H1 (cell line): Measurements from ENCODE around the gene ODC1. TPM values are rescaled to one million over a fixed set of nuclear protein-coding genes. Genes with fewer than 3 reads are reported as not detected.

Experiments
- CTCF ChIA-PET: fragments of 300-600 bp; sonication (Branson Sonifier 250); formaldehyde crosslinking; loops from one replicate; lab custom pipeline; 2021; ENCODE audit not compliant: partially characterized antibody; lab: Charles Lee
- POLR2A ChIA-PET: fragments of 300-600 bp; sonication (Branson Sonifier 250); formaldehyde crosslinking; loops from one replicate; lab custom pipeline; 2021; ENCODE audit warnings: inconsistent platforms; ENCODE audit not compliant: partially characterized antibody; lab: Charles Lee
- DNase-seq, 2 experiments: peaks; one replicate each; pipeline versions ENCODE4 v3.0.0 to v3.0.0-alpha.2; 2010 to 2022; ENCODE audit warnings: low spot score in 2 of 2, low read depth in 1 of 2, mixed read lengths in 1 of 2
- FAIRE-seq: peaks from 2 replicates; lab custom pipeline; 2011; peaks lifted over from hg19 to GRCh38; lab: Jason Lieb, UNC
- H2AFZ ChIP-seq: 2 replicates; pipeline ENCODE4 v1.8.1; 2012; ENCODE audit warnings: low read length, inconsistent platforms
- H2AK5ac ChIP-seq: 2 replicates; pipeline ENCODE4 v1.6.1; 2013; ENCODE audit warnings: low read depth, low read length
- H2BK120ac ChIP-seq: replicated peaks from 2 replicates; pipeline ENCODE3; 2013; ENCODE audit warnings: low read depth, low read length, inconsistent platforms
- H2BK12ac ChIP-seq: 2 replicates; pipeline ENCODE4 v1.6.1; 2013; ENCODE audit warnings: low read depth, low read length
- H2BK15ac ChIP-seq: 2 replicates; pipeline ENCODE4 v1.6.1; 2013; ENCODE audit warnings: low read length
- H2BK20ac ChIP-seq: 2 replicates; pipeline ENCODE4 v1.6.1; 2013; ENCODE audit warnings: low read length
- H2BK5ac ChIP-seq: 2 replicates; pipeline ENCODE4 v1.6.1; 2013; ENCODE audit warnings: low read depth, low read length
- H3K14ac ChIP-seq: 2 replicates; pipeline ENCODE4 v1.6.1; 2013; ENCODE audit warnings: inconsistent platforms; ENCODE audit not compliant: insufficient read length
- H3K18ac ChIP-seq: 2 replicates; pipeline ENCODE4 v1.6.1; 2013; ENCODE audit warnings: low read length; ENCODE audit errors: extremely low read depth
- H3K23ac ChIP-seq: 2 replicates; pipeline ENCODE4 v1.6.1; 2013; ENCODE audit warnings: inconsistent platforms; ENCODE audit not compliant: insufficient read length
- H3K23me2 ChIP-seq: 2 replicates; pipeline ENCODE4 v1.6.1; 2013; ENCODE audit warnings: low read depth, low read length
- H3K27ac ChIP-seq: 2 replicates; pipeline ENCODE4 v1.6.1; 2011; ENCODE audit warnings: low read depth, low read length, inconsistent platforms
- H3K27me3 ChIP-seq, 4 experiments: replicated peaks in 1 of 4; 1 replicate in 1 of 4; 2 replicates in 3 of 4; pipeline versions ENCODE4 v1.6.1 to v1.8.1; 2011 to 2013; ENCODE audit warnings: low read length in 3 of 4, mild to moderate bottlenecking in 3 of 4, inconsistent platforms in 2 of 4, mixed read lengths in 2 of 4, moderate library complexity in 1 of 4; ENCODE audit not compliant: control insufficient read depth in 3 of 4, insufficient read depth in 3 of 4; ENCODE audit errors: extremely low read depth in 1 of 4
- H3K36me3 ChIP-seq, 4 experiments: 2 replicates each; pipeline versions ENCODE4 v1.6.1 to v1.8.1; 2011 to 2013; ENCODE audit warnings: mild to moderate bottlenecking in 4 of 4, low read length in 3 of 4, moderate library complexity in 2 of 4, control low read depth in 1 of 4, inconsistent platforms in 1 of 4; ENCODE audit not compliant: insufficient read depth in 4 of 4, control insufficient read depth in 2 of 4
- H3K4ac ChIP-seq: replicated peaks from 2 replicates; pipeline ENCODE3; 2013; ENCODE audit warnings: low read length, low read depth, mixed read lengths, inconsistent platforms; ENCODE audit not compliant: insufficient read length
- H3K4me1 ChIP-seq, 4 experiments: replicated peaks in 1 of 4; 1 replicate in 1 of 4; 2 replicates in 3 of 4; pipeline versions ENCODE4 v1.6.1 to v1.8.1; 2011 to 2013; ENCODE audit warnings: low read length in 3 of 4, inconsistent platforms in 2 of 4, mixed read lengths in 1 of 4; ENCODE audit not compliant: insufficient read depth in 4 of 4, control insufficient read depth in 3 of 4
- H3K4me2 ChIP-seq, 2 experiments: 2 replicates each; pipeline versions ENCODE4 v1.6.1 to v1.8.1; 2011 to 2013; ENCODE audit warnings: low read depth in 2 of 2, low read length in 2 of 2, control low read depth in 1 of 2, inconsistent platforms in 1 of 2, mild to moderate bottlenecking in 1 of 2; ENCODE audit not compliant: insufficient read depth in 1 of 2
- H3K4me3 ChIP-seq, 4 experiments: fragments of 200-600, 300-600 bp in 1 of 4; sonication (generic), shearing (Covaris generic), sonication (Bioruptor Twin) in 1 of 4; 2 replicates each; pipeline versions ENCODE4 v1.5.1 to v1.8.1; 2011 to 2016; ENCODE audit warnings: low read length in 4 of 4, low read depth in 3 of 4, control low read depth in 2 of 4, inconsistent platforms in 2 of 4, mild to moderate bottlenecking in 2 of 4, mixed read lengths in 1 of 4, moderate library complexity in 1 of 4; ENCODE audit not compliant: insufficient read depth in 2 of 4; ENCODE audit errors: extremely low read depth in 1 of 4
- H3K56ac ChIP-seq: replicated peaks from 2 replicates; pipeline ENCODE3; 2013; ENCODE audit warnings: low read depth, mild to moderate bottlenecking, mixed read lengths, low read length, inconsistent platforms; ENCODE audit not compliant: insufficient read length
- H3K79me1 ChIP-seq: 2 replicates; pipeline ENCODE4 v1.6.1; 2013; ENCODE audit warnings: low read depth, low read length, control low read depth
- H3K79me2 ChIP-seq, 2 experiments: 2 replicates each; pipeline versions ENCODE4 v1.6.1 to v1.8.1; 2012 to 2013; ENCODE audit warnings: low read length in 2 of 2, mild to moderate bottlenecking in 2 of 2, inconsistent platforms in 1 of 2; ENCODE audit not compliant: insufficient read depth in 2 of 2, control insufficient read depth in 1 of 2
- H3K9ac ChIP-seq, 4 experiments: replicated peaks in 1 of 4; 1 replicate in 1 of 4; 2 replicates in 3 of 4; pipeline versions ENCODE4 v1.6.1 to v1.8.1; 2011 to 2013; ENCODE audit warnings: low read depth in 3 of 4, low read length in 3 of 4, control low read depth in 2 of 4, mild to moderate bottlenecking in 2 of 4, moderate library complexity in 2 of 4, inconsistent platforms in 1 of 4; ENCODE audit errors: extremely low read depth in 1 of 4
- H3K9me3 ChIP-seq, 2 experiments: 2 replicates each; pipeline versions ENCODE4 v1.6.1 to v1.8.1; 2012 to 2013; ENCODE audit warnings: mild to moderate bottlenecking in 2 of 2, moderate library complexity in 2 of 2, control low read depth in 1 of 2, inconsistent platforms in 1 of 2, low read depth in 1 of 2, low read length in 1 of 2, mixed read lengths in 1 of 2; ENCODE audit not compliant: insufficient read depth in 2 of 2
- H4K20me1 ChIP-seq, 2 experiments: replicated peaks in 1 of 2; 2 replicates each; pipeline versions ENCODE3 to v1.8.1; 2011 to 2013; ENCODE audit warnings: inconsistent platforms in 2 of 2, low read length in 2 of 2, mild to moderate bottlenecking in 1 of 2; ENCODE audit not compliant: insufficient read depth in 2 of 2, control insufficient read depth in 1 of 2
- H4K5ac ChIP-seq: 2 replicates; pipeline ENCODE4 v1.6.1; 2013; ENCODE audit warnings: low read length, low read depth, mixed read lengths, inconsistent platforms; ENCODE audit not compliant: insufficient read length
- H4K8ac ChIP-seq: 2 replicates; pipeline ENCODE4 v1.8.0; 2013; ENCODE audit warnings: mild to moderate bottlenecking, moderate library complexity, low read length, inconsistent platforms; ENCODE audit not compliant: insufficient read depth; ENCODE audit errors: extremely low read depth
- H4K91ac ChIP-seq: replicated peaks from 2 replicates; pipeline ENCODE3; 2013; ENCODE audit warnings: low read length, mixed read lengths, inconsistent platforms; ENCODE audit not compliant: insufficient read length
- BRCA1 ChIP-seq: IDR thresholded peaks from 2 replicates; pipeline ENCODE4 v1.6.1; 2012; ENCODE audit warnings: low read depth, low read length, improper control_type of control experiment
- E2F6 ChIP-seq: IDR thresholded peaks from 2 replicates; pipeline ENCODE4 v1.6.1; 2012; ENCODE audit warnings: inconsistent platforms
- EGR1 ChIP-seq: IDR thresholded peaks from 2 replicates; pipeline ENCODE4 v1.6.1; 2011; ENCODE audit warnings: low read depth, low read length, borderline replicate concordance
- FOSL1 ChIP-seq: IDR thresholded peaks from 2 replicates; pipeline ENCODE4 v1.6.1; 2011; ENCODE audit warnings: mild to moderate bottlenecking, low read depth, low read length, moderate library complexity; ENCODE audit not compliant: insufficient read depth
- HDAC2 ChIP-seq, 2 experiments: fragments of 300-600 bp in 1 of 2; sonication (generic) in 1 of 2; IDR thresholded peaks; 2 replicates each; pipeline ENCODE4 v1.6.1; 2011 to 2012; ENCODE audit warnings: low read depth in 2 of 2, low read length in 2 of 2, mild to moderate bottlenecking in 2 of 2, moderate library complexity in 2 of 2, borderline replicate concordance in 1 of 2, inconsistent platforms in 1 of 2
- NRF1 ChIP-seq: IDR thresholded peaks from 2 replicates; pipeline ENCODE4 v1.6.1; 2011; ENCODE audit warnings: mild to moderate bottlenecking, low read depth, low read length, improper control_type of control experiment
- POLR2A ChIP-seq, 2 experiments: IDR thresholded peaks; 1 replicate in 1 of 2; 2 replicates in 1 of 2; pipeline ENCODE4 v1.6.1; 2011; ENCODE audit warnings: low read depth in 2 of 2, low read length in 2 of 2, mild to moderate bottlenecking in 2 of 2; ENCODE audit errors: control extremely low read depth in 1 of 2
- RXRA ChIP-seq: IDR thresholded peaks from 2 replicates; pipeline ENCODE4 v1.6.1; 2011; ENCODE audit warnings: low read depth, mild to moderate bottlenecking, low read length, moderate library complexity; ENCODE audit not compliant: insufficient read depth
- SP2 ChIP-seq: IDR thresholded peaks from 2 replicates; pipeline ENCODE4 v1.6.1; 2012; ENCODE audit warnings: mild to moderate bottlenecking, low read length, inconsistent platforms
- SP4 ChIP-seq: IDR thresholded peaks from 2 replicates; pipeline ENCODE4 v1.6.1; 2012; ENCODE audit warnings: low read length, inconsistent platforms
- WGBS, 2 experiments: shearing (Covaris generic) in 1 of 2; methylation state at CpG; one replicate each; pipeline versions ENCODE4 v1.1.6 to v1.1.7; 2013 to 2015; ENCODE audit warnings: low lambda C conversion rate in 2 of 2, mixed read lengths in 2 of 2, inconsistent platforms in 1 of 2, low coverage in 1 of 2, missing lambda C conversion rate in 1 of 2; ENCODE audit not compliant: insufficient replicate concordance in 2 of 2, insufficient coverage in 1 of 2, insufficient read length in 1 of 2; ENCODE audit errors: extremely low coverage in 1 of 2, missing lambda C conversion rate in 1 of 2; 5-methylcytosine and 5-hydroxymethylcytosine counted together
- polyA plus RNA-seq, 7 experiments: library from polyadenylated mRNA; depleted of rRNA in 3 of 7; stranded (reverse) in 5 of 7; unstranded in 2 of 7; fragments of >200 nt in 5 of 7; fragments of 200-250 nt in 2 of 7; gene quantifications; 1 replicate in 5 of 7; 2 replicates in 1 of 7; 4 replicates in 1 of 7; pipeline versions ENCODE4 v1.2.1 to v1.2.3, GENCODE V29; 2011 to 2013; ENCODE audit warnings: missing spikeins in 2 of 7, mixed read lengths in 2 of 7
- total RNA-seq: library from RNA; stranded (reverse); fragmentation: NEBNext Ultra II Directional; extraction: Animal tissue kit (Norgen Biotek cat#: 25700); gene quantifications from 2 replicates; pipeline ENCODE4 v1.2.1, GENCODE V29; 2021

ODC1 gene
- total and polyA plus RNA-seq, 2 of the 8 experiments (the other 6 are each of a cell fraction or from before 2014, with no cell fraction given): 57.2 to 76.7 TPM

GRCh38 chr2:10482913-10483312 is 34.8 kb upstream of the ODC1 start:
- no peak overlapping the region for H2BK12ac ChIP-seq
- H2BK120ac ChIP-seq: no peak overlapping the region
- H2AFZ ChIP-seq: no peak overlapping the region
- H3K23me2 ChIP-seq: no peaks in the 10 kb centered on the region
- H3K14ac ChIP-seq: no peak overlapping the region
- no peak overlapping the region for H3K4me3 ChIP-seq
- 97% methylated on average over 7 of the region's 7 CpGs; no CpG with 5 or more reads in 1 of the 2 experiments for WGBS, 2 experiments
- no peak overlapping the region for H3K4me2 ChIP-seq
- no peak overlapping the region for H3K9ac ChIP-seq
- no peak overlapping the region for H2BK5ac ChIP-seq
- H4K20me1 ChIP-seq: no peaks in the 10 kb centered on the region
- H2AK5ac ChIP-seq: no peak overlapping the region
- H2BK15ac ChIP-seq: no peak overlapping the region
- no peaks in the 10 kb centered on the region for H3K79me1 ChIP-seq
- no peak overlapping the region for H3K27ac ChIP-seq
- no peaks in the 10 kb centered on the region; a peak in 1 of 7 replicates for H3K4me1 ChIP-seq
- H3K9me3 ChIP-seq: no peaks in the 10 kb centered on the region
- H3K27me3 ChIP-seq: no peaks in the 10 kb centered on the region; a peak in 1 of 7 replicates
- H3K18ac ChIP-seq: no peak overlapping the region
- ChIA-PET POLR2A (interaction anchor here (0.6 kb wide), 1 partner anchor 771 kb away, joined by 4 read pairs; no protein-coding TSS in a partner anchor), CTCF (interaction anchor here (0.7 to 1.2 kb wide), 4 partner anchors 9 to 177 kb away, joined by 3 to 5 read pairs (median 3); no protein-coding TSS in a partner anchor)
- FAIRE-seq (no peak), DNase-seq (no peak)
- H3K36me3 ChIP-seq: no peaks in the 10 kb centered on the region
- H3K79me2 ChIP-seq: no peaks in the 10 kb centered on the region
- H3K4ac ChIP-seq: no peak overlapping the region
- H4K8ac ChIP-seq: no peak overlapping the region
- no peak overlapping the region for H3K23ac ChIP-seq
- no peak overlapping the region for H4K91ac ChIP-seq
- H4K5ac ChIP-seq: no peak overlapping the region
- no peak overlapping the region for H3K56ac ChIP-seq
- TF ChIP-seq HDAC2 (IDR thresholded peaks at IDR 0.05; ENCODE audit: borderline replicate concordance in 1 of 2, low read depth in 2 of 2, low read length in 2 of 2) (no peak), RXRA (no peak), POLR2A (IDR thresholded peaks at IDR 0.05; ENCODE audit: control extremely low read depth in 1 of 2, low read depth in 2 of 2, low read length in 2 of 2) (no peak), BRCA1 (no peak), EGR1 (no peak), NRF1 (no peak), FOSL1 (no peak), E2F6 (no peak), SP2 (no peak), SP4 (no peak)
- TF ChIP-seq, all 59 proteins: peak for 0
- H2BK20ac ChIP-seq: no peak overlapping the region
